Stimulated activated naive B cell treated with anti-CD40 and anti-IgM and Interleukin-4, amounts not matched to agents 10 μg/mL and 1 μg/mL and 100 μg/mL, for 72 hours (primary cell): ENCODE measurements around the gene DNAH17.

ENCODE experiments used
- ATAC-seq, 2 donors: fragments of 150-1000 bp; cut with Tn5 transposase; replicated peaks; 2 replicates each; pipeline ENCODE4 v1.10.0; 2021; ENCODE audit warnings: moderate library complexity in 1 of 2
- DNase-seq: peaks from one replicate; pipeline ENCODE4 v3.0.0; 2021
- H3K27ac Mint-ChIP-seq: one replicate; pipeline ENCODE4 v1.8.0; 2022; ENCODE audit warnings: mild to moderate bottlenecking, mixed read lengths
- H3K27me3 Mint-ChIP-seq, 2 donors: one replicate each; pipeline ENCODE4 v1.8.0; 2022; ENCODE audit warnings: mixed read lengths in 2 of 2
- H3K36me3 Mint-ChIP-seq, 2 donors: one replicate each; pipeline ENCODE4 v1.8.0; 2022; ENCODE audit warnings: mixed read lengths in 2 of 2, mild to moderate bottlenecking in 1 of 2
- H3K4me1 Mint-ChIP-seq, 2 donors: one replicate each; pipeline ENCODE4 v1.8.0; 2022; ENCODE audit warnings: mixed read lengths in 2 of 2, mild to moderate bottlenecking in 1 of 2
- H3K4me3 Mint-ChIP-seq, 2 donors: one replicate each; pipeline ENCODE4 v1.8.0; 2022; ENCODE audit warnings: mild to moderate bottlenecking in 2 of 2, mixed read lengths in 2 of 2, moderate library complexity in 1 of 2
- H3K9me3 Mint-ChIP-seq, 2 donors: one replicate each; pipeline ENCODE4 v1.8.0; 2022; ENCODE audit warnings: mixed read lengths in 2 of 2, mild to moderate bottlenecking in 1 of 2

The DNAH17 gene

DNA sequence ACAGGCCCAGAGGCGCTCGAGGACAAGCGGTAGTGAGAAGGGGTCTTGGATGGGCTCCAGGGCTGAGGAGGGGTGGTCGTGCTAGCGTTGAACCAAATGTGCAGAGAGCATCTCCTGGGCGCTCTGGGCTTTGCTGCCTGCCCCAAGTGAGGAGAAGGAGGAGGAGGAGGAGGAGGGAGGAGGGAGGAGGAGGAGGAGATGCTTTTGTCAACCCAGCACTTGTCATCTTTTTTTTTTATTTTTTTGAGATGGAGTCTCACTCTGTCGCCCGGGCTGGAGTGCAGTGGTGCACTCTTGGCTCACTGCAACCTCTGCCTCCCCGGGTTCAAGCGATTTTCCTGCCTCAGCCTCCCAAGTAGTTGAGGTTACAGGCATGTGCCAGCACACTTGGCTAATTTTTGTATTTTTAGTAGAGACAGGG lies 138.9 kb downstream of the DNAH17 start:
- Mint-ChIP-seq H3K9me3 (peaks cover 3 to 4% of the 10 kb centered on the region in 2 donors), H3K27me3 (peaks cover 5 to 7% of the 10 kb centered on the region in 2 donors), H3K36me3 (peaks cover 7 to 9% of the 10 kb centered on the region in 2 donors), H3K4me3 (peak overlapping the region in 1 of 2 donors; percentile 72), H3K27ac (peak overlapping the region; percentile 84), H3K4me1 (peaks cover 2 to 11% of the 10 kb centered on the region in 2 donors)
- no peak for DNase-seq
- ATAC-seq = peak; percentile 43 to 46

- ATAC-seq (no peak), DNase-seq (no peak)
- Mint-ChIP-seq H3K9me3 (peaks cover 3 to 4% of the 10 kb centered on the region in 2 donors), H3K27ac (peak overlapping the region; percentile 84), H3K4me3 (peak overlapping the region; percentile 41 to 72), H3K36me3 (peaks cover 7 to 9% of the 10 kb centered on the region in 2 donors), H3K4me1 (peaks cover 2 to 11% of the 10 kb centered on the region in 2 donors), H3K27me3 (peaks cover 5 to 7% of the 10 kb centered on the region in 2 donors)
These were observed 139.6 kb downstream of the DNAH17 start for GRCh38 chr17:78437508-78438169.

DNA sequence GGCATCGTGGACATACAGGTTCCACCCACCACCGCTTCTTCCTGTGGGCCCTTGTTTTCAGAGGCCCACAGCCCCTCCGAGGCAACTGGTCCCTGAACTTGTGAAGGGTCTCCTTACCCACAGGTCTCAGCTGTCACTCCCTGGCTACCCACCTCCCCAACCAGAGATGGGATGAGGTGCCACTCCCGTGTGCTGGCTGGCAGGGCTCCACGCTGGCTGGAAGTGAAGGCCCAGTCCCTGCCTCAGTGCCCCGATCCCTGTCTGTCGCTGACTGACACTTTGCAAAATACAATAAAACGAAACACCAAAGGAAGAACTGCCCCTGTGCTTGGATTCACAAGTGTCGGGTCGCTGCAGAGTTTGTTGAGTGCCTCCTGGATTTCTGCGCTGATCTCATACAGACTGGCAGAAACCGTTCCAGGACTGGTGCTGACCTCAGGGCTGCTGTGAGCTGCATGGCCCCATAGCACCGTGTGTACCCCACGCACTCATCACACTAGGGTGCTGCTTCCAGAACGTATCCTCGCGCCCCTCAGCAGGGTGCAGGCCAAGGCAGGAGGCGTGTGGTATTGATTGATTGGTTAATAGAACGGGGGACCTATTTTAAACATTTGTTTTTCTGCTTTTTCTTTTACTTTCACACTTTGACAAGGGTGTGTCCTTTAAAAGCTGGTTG lies 141.7 kb downstream of the DNAH17 start:
- Mint-ChIP-seq H3K9me3 (peaks cover 3 to 4% of the 10 kb centered on the region in 2 donors), H3K4me1 (peaks cover 2 to 11% of the 10 kb centered on the region in 2 donors), H3K27me3 (peaks cover 5 to 7% of the 10 kb centered on the region in 2 donors), H3K36me3 (peaks cover 8 to 14% of the 10 kb centered on the region in 2 donors), H3K27ac (no peak overlapping the region), H3K4me3 (no peak overlapping the region)
- ATAC-seq = no peak
- no peak for DNase-seq

DNA sequence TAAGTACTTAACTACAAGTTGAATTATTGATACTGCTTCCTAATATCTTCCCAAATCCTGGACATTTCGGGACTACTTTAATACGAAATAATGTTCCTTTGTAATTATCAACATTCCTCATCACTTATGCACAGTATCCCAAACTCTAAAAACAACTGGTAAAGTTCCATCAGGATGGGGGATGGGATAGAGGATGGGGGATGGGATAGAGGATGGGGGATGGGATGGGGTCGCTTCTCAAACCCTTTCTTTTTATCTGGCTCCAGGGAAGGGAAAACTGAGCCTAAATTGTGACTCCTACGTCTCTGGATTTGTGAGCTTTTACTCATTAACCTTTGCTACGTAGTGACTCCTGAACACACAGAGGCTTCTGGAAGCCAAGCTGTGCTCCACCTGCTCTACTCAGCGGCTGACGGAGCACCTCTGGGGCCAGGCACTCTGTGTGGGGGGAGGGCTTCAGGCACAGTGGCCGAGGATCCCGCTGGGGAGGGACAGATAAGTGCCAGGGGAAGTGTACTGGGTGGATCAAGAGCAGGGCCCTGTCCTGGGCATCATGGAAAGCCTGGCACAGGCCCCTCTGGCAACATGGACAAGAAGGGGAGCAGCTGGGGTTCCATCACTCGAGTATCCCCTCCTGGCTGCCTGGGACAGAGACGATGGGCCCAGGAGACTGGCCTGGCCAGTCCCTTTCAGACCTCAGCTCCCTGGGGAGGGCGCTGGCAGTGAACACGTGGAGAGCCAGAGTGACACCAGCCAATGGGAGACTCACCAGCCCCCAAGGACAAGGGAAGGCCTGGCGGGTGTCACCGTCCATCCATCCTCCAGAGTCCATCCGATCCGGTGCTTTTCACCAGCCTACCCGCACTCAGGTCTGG lies 142.5 kb downstream of the DNAH17 start:
- no peak overlapping the region for H3K4me3 Mint-ChIP-seq
- H3K27ac Mint-ChIP-seq = peak overlapping the region; percentile 68
- H3K36me3 Mint-ChIP-seq = peaks cover 12 to 21% of the 10 kb centered on the region in 2 donors
- H3K27me3 Mint-ChIP-seq = peaks cover 5 to 7% of the 10 kb centered on the region in 2 donors
- no peak for ATAC-seq
- H3K4me1 Mint-ChIP-seq = peaks cover 3 to 11% of the 10 kb centered on the region in 2 donors
- DNase-seq = no peak
- H3K9me3 Mint-ChIP-seq = peaks cover 3 to 4% of the 10 kb centered on the region in 2 donors

GRCh38 chr17:78433780-78434335 lies 143.3 kb downstream of the DNAH17 start:
- Mint-ChIP-seq H3K27me3 (peaks cover 5 to 7% of the 10 kb centered on the region in 2 donors), H3K27ac (no peak overlapping the region), H3K9me3 (peaks cover 3 to 4% of the 10 kb centered on the region in 2 donors), H3K36me3 (peaks cover 16 to 26% of the 10 kb centered on the region in 2 donors), H3K4me3 (no peak overlapping the region), H3K4me1 (peaks cover 4 to 11% of the 10 kb centered on the region in 2 donors)
- DNase-seq = no peak
- ATAC-seq = no peak

- DNase-seq = no peak
- peaks cover 4 to 11% of the 10 kb centered on the region in 2 donors for H3K4me1 Mint-ChIP-seq
- H3K36me3 Mint-ChIP-seq = peaks cover 19 to 29% of the 10 kb centered on the region in 2 donors
- no peak overlapping the region for H3K27ac Mint-ChIP-seq
- peaks cover 5 to 6% of the 10 kb centered on the region in 2 donors for H3K27me3 Mint-ChIP-seq
- H3K4me3 Mint-ChIP-seq = no peak overlapping the region
- no peak for ATAC-seq
- peaks cover 2% of the 10 kb centered on the region in 2 donors for H3K9me3 Mint-ChIP-seq
These were observed 144.0 kb downstream of the DNAH17 start for GRCh38 chr17:78433013-78433727.

DNA sequence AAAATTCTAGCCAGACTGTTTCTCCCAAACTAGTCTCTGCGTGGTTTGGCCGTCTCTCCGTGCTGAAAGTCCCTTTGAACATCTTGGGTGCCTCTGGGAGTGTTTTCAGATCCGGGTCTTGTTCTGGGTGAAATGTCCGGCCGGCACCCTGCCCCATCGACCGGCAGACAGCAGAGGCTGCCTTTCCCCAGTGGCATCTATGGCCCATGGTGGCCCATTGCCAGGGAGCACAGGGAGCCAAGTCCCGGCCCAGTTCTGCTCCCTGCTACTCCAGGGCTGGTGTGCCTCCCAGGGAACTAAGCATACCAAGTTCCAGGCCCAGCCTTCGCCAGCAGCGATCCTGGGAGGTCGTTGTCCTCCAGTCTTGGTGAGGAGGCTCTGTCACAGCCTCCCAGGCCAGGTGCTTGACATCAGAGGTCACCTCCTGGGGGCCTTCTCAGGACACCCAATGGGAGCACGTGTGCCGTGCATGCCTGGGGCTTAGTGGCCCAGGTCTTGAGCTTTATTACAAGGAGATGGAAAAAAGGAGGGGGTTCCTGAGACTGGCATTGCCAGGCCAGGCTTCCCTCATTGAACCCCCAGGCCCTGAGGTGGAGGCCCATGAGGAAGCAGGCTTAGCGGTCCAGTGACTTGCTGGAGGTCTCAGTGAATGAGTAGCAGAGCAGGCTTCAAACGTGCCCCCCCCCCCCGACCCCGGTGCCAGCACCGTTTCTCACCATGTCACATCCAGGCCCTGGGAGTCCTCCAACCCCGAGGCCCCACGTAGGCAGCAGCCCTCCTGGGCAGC lies 144.8 kb downstream of the DNAH17 start:
- H3K4me1 Mint-ChIP-seq = peaks cover 2 to 9% of the 10 kb centered on the region in 2 donors
- H3K4me3 Mint-ChIP-seq = no peak overlapping the region
- peaks cover 18 to 27% of the 10 kb centered on the region in 2 donors for H3K36me3 Mint-ChIP-seq
- no peaks in the 10 kb centered on the region for H3K9me3 Mint-ChIP-seq
- H3K27ac Mint-ChIP-seq = no peak overlapping the region
- DNase-seq (no peak), ATAC-seq (no peak)
- H3K27me3 Mint-ChIP-seq = peaks cover 2 to 4% of the 10 kb centered on the region in 2 donors

- H3K4me1 Mint-ChIP-seq = peaks cover 2 to 5% of the 10 kb centered on the region in 2 donors
- H3K36me3 Mint-ChIP-seq = peaks cover 24 to 33% of the 10 kb centered on the region in 2 donors
- H3K27ac Mint-ChIP-seq = no peak overlapping the region
- H3K4me3 Mint-ChIP-seq = no peak overlapping the region
- H3K27me3 Mint-ChIP-seq = no peaks in the 10 kb centered on the region
- H3K9me3 Mint-ChIP-seq = no peaks in the 10 kb centered on the region
- ATAC-seq (no peak), DNase-seq (no peak)
These were observed 145.6 kb downstream of the DNAH17 start for GRCh38 chr17:78431692-78431958.

DNA sequence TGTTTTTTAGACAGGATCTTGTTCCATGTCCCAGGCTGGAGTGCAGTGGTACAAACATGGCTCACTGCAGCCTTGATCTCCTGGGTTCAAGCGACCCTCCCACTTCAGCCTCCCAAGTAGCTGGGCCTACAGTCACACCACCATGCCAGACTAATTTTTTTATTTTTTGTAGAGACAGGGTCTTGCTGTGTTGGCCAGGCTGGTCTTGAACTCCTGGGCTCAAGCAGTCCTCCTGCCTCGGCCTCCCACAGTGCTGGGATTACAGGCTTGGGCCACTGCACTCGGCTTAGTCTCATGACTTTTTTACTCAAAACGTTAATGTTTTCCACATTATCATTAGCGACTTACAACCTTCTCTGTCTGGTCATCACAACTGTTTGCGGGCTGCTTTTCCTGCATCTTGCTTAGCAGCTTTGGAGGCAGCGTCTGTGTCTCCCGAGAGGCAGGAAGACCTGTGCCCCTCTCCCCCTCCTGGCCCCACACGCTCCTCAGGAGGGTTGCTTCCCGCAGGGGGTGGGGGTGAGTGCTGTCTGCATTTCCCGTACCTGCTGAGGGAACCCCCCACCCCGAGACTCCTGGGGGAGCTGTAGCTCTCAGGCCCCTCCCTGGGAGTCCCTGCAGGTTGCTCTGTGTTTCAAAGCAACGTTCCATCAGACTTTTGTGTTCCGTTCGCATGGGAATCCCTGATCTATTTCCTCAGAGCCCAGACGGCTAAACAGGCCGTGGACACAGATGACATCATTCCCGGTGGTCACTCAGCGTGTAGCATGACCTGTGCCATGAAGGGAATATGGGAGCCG lies 146.1 kb downstream of the DNAH17 start:
- no peaks in the 10 kb centered on the region for H3K9me3 Mint-ChIP-seq
- H3K27ac Mint-ChIP-seq = no peak overlapping the region
- DNase-seq (no peak), ATAC-seq (no peak)
- no peak overlapping the region for H3K4me3 Mint-ChIP-seq
- peaks cover 24 to 36% of the 10 kb centered on the region in 2 donors for H3K36me3 Mint-ChIP-seq
- peaks cover 2 to 5% of the 10 kb centered on the region in 2 donors for H3K4me1 Mint-ChIP-seq
- no peaks in the 10 kb centered on the region for H3K27me3 Mint-ChIP-seq

GRCh38 chr17:78429618-78429995 lies 147.6 kb downstream of the DNAH17 start:
- ATAC-seq (no peak), DNase-seq (no peak)
- Mint-ChIP-seq H3K27ac (no peak overlapping the region), H3K27me3 (no peaks in the 10 kb centered on the region), H3K36me3 (peaks cover 27 to 43% of the 10 kb centered on the region in 2 donors), H3K4me3 (no peak overlapping the region), H3K4me1 (peaks cover 0 to 2% of the 10 kb centered on the region in 2 donors), H3K9me3 (no peaks in the 10 kb centered on the region)

- peaks cover 30 to 47% of the 10 kb centered on the region in 2 donors for H3K36me3 Mint-ChIP-seq
- no peak overlapping the region for H3K4me3 Mint-ChIP-seq
- no peak for ATAC-seq
- no peaks in the 10 kb centered on the region for H3K27me3 Mint-ChIP-seq
- DNase-seq = no peak
- H3K4me1 Mint-ChIP-seq = peaks cover 0 to 2% of the 10 kb centered on the region in 2 donors
- peak overlapping the region; percentile 25 for H3K27ac Mint-ChIP-seq
- no peaks in the 10 kb centered on the region for H3K9me3 Mint-ChIP-seq
These were observed 148.2 kb downstream of the DNAH17 start for GRCh38 chr17:78428836-78429617.

DNA sequence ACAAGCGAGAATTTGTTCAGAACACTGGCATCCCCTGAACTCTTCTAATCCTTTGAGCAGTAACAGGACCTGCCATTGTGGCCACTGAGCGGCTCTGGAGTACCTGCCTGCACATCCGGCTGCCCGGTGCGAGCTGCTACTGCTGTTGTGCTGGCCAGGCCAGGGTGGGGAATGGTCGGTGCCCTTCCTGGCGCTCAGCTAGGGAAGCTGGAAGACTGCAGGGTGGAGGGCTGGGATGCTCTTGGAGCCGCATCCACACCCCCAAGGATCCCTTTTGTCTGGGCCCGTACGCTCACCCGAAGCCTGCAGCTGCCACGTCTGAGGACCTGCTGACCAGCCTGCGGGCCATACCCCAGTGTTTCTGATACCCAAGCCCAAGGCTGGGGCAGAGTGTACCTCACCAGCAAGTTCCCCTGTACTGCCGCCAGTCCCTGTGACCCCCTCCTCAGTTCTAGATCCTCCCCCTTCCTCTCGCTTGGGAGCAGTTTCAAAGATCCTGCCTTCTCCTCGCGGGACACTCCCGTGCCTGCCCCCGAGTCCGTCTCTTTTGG lies 149.1 kb downstream of the DNAH17 start:
- H3K4me3 Mint-ChIP-seq = no peak overlapping the region
- H3K27ac Mint-ChIP-seq = no peak overlapping the region
- H3K36me3 Mint-ChIP-seq = peaks cover 32 to 48% of the 10 kb centered on the region in 2 donors
- H3K9me3 Mint-ChIP-seq = no peaks in the 10 kb centered on the region
- DNase-seq = no peak
- no peaks in the 10 kb centered on the region for H3K27me3 Mint-ChIP-seq
- H3K4me1 Mint-ChIP-seq = peaks cover 0 to 2% of the 10 kb centered on the region in 2 donors
- no peak for ATAC-seq
